NCI-H187 (cell line): ENCODE data around the gene DIAPH1.

Source experiments
- DNase-seq, 2 experiments: peaks; one replicate each; lab custom pipeline; 2025; lab: John Stamatoyannopoulos, UW

DIAPH1 gene

GRCh38 chr5:141519605-141520565 lies 98.9 kb downstream of the DIAPH1 start:
- DNase-seq: no peak

- DNase-seq: no peak
Observed at GRCh38 chr5:141518618-141519015, 100.2 kb downstream of the DIAPH1 start.

- no peak for DNase-seq
Observed at GRCh38 chr5:141517880-141518617, 100.8 kb downstream of the DIAPH1 start.

- no peak for DNase-seq
Observed at GRCh38 chr5:141517312-141517711, 101.5 kb downstream of the DIAPH1 start.

DNA sequence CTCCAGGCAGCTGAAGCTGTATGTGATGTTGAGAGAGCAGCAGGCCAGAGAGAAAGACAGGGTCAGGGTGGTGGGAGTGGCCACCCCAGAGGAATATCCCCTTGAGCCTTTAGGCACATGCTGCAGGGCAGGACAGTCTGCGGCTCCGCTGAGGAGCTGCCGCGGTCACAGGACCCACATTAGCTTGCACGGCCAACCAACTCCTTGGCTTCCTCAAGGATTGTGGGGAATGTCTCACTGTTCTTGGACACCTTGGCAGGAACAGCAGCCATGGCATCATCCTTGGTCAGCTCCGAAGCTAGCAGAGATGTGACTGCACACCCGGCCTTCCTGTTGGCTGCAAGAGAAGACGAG lies 102.2 kb downstream of the DIAPH1 start:
- DNase-seq: no peak

DNA sequence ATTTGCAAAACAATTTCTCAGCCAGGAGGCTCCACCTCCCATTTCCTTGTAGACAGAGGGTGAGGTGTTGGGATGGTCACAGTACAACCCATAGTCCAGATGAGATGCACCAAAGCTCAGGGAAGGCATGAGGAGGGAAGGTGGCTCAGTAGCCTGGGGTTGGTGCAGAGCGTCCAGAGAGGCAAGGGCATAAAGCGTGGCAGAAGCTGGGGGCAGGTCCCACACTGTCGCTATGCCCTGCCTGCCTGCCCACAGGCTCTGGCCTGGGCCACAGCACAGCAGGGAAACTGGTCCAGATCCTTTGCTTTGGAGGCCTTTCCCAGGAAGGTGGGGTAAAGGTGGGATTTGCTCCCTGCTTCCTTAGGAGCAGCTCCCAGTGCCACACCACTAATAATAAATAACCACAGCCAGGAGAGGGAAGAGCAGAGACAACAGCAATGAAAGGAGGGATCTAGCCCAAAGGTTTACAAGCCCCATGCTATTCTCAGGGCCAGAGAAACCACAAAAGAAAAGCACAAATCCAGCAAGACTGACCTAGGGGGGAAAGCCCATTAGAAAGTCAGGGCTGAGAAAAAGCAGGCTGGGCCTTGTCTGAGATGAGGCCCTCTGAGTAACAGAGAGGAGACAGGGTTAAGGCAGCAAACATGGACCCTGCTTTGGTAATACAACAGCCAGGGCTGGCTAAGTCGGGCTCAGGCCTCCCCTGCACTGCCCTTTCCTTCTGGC lies 102.7 kb downstream of the DIAPH1 start:
- DNase-seq: no peak

GRCh38 chr5:141515141-141515540 lies 103.7 kb downstream of the DIAPH1 start:
- no peak for DNase-seq

DNA sequence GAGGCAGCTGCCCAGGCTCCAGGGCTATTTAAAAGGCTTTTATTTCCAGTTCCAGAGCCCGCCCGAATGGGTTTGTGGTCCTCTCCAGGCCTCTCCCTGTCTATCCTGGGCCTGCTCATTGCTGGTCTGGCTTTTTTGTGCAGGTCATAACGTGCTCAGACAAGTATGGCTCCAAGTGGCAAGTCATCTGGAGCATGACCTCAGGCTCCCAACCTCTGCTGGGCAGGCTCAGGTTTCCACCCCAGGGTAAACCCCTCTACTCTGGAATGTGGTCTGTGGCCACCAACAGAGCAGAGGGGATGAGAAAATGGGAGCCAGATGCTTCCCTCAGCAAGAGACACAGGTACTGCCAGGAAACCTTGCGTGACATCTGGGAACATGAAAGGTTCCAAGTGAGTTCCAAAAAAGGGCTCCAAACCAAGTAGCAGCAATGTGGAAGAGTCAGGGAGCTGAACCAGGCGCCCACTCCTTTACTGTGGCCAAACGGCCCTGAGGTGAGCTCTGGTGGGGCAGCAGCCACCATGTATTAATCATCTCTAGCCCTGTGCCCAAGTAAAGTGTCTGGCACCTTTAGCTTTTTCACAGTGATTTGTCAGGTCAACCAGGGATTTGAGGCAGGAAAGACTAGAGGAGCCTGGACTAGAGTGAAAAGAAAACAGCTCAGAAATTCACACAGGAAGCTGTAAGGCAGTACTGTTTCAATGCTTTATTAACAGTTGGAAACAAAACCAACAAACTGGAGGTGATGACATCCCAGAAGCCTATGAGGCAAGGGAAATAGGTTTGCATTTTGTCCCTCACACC lies 104.3 kb downstream of the DIAPH1 start:
- peak; percentile 73 to 78 for DNase-seq

DNA sequence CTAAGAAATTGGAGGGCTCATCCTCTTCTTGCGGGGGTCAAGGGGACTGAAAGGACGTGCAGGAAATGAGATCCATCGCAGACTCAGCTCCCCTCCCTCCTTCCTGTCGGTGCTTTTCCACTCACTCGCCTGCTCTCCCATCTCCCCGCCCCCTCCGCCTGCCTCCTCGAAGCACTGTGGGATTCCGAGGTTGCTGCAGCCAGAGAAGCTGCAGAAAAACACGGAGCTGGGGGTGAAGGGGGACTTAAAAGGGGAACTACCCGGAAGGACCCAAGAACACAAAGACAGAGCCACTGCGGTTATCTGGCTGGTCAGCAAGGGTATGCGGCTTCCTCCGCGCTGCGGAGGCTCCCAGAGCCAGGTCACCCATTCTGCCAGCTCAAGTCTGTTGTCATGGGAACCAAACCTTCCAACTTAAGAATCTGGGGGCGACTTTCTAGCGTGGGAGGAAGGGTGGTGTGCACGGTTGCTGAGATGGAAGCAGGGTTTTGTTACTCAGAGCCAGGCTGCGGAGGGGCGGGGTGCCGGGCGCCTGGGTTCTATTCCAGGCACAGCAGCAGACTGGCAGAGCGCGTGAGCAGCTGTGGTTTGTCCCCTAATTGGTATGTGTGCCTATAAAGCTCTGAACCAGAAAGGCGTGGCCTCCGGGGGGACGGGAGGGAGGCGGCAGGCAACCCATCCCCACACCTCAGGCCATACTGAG lies 105.0 kb downstream of the DIAPH1 start:
- DNase-seq: peak; percentile 45 to 58

DNA sequence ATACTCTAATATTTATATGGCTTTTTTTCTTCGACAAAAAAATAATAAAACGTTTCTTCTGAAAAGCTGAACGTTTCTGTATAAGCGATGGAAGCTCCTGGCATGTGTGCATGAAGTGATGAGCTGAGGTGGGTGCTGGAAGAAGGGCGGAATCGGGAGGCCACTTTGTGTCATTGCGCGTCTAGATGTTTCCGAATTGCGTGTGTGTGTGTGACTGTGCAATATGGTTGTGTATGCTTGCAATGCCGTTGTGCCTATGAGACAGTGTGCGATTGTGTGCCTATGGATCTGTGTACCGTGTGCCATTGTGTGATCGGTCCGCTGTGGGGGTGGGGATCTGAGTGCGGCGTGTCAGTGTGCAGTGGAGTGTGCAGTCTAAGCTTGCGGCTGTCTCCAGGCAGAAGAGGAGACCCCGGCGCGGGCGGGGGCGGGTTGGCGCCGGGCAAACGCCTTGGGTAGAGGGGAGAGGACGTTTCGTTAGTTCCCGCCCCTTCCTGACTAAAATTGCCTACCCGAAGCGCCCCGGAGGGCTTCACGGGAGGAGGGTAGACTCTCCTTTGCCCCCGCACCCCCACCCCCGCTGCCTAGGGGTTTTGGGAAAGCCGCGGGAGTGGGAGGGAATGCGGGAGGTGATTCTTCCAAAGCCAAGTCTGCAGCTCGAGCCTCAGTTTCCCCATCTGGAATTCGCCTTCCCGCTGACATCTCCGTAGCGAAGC lies 105.7 kb downstream of the DIAPH1 start:
- peak; percentile 20 to 21 for DNase-seq

- peak; percentile 83 to 86 for DNase-seq
Observed at GRCh38 chr5:141512390-141512910, 106.3 kb downstream of the DIAPH1 start.

DNA sequence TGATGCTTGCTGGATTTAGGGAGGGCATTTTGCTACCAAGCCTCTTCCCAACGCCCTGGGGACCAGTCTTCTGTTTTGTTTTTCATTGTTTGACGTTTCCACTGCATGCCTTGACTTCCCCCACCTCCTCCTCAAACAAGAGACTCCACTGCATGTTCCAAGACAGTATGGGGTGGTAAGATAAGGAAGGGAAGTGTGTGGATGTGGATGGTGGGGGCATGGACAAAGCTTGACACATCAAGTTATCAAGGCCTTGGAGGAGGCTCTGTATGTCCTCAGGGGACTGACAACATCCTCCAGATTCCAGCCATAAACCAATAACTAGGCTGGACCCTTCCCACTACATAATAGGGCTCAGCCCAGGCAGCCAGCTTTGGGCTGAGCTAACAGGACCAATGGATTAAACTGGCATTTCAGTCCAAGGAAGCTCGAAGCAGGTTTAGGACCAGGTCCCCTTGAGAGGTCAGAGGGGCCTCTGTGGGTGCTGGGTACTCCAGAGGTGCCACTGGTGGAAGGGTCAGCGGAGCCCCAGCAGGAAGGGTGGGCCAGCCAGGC lies 107.0 kb downstream of the DIAPH1 start:
- DNase-seq: no peak

DNA sequence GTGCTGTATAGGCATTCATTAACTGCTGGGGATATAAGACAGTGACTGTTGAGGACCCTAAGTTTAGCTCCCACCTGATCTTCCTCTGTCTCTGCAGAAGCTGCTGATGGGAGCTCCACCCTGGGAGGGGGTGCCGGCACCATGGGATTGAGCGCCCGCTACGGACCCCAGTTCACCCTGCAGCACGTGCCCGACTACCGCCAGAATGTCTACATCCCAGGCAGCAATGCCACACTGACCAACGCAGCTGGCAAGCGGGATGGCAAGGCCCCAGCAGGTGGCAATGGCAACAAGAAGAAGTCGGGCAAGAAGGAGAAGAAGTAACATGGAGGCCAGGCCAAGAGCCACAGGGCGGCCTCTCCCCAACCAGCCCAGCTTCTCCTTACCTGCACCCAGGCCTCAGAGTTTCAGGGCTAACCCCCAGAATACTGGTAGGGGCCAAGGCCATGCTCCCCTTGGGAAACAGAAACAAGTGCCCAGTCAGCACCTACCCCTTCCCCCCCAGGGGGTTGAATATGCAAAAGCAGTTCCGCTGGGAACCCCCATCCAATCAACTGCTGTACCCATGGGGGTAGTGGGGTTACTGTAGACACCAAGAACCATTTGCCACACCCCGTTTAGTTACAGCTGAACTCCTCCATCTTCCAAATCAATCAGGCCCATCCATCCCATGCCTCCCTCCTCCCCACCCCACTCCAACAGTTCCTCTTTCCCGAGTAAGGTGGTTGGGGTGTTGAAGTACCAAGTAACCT lies 107.8 kb downstream of the DIAPH1 start:
- DNase-seq: no peak

DNA sequence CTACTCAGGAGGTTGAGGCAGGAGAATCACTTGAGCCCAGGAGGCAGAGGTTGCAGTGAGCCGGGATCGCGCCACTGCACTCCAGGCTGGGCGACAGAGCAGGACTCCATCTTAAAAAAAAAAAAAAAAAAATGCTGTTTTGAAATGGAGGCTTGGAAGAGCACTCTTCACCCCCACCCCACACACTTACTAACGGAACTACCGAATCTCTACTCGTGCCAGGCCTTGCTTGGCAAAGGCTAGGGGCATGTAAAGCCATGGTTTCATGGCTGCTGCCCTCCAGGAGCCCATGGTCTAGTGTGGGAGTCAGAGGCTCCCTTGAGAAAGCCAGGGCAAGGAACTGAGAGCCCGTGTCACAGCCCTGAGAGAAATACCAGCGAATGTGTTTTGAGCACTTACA lies 108.6 kb downstream of the DIAPH1 start:
- no peak for DNase-seq

DNA sequence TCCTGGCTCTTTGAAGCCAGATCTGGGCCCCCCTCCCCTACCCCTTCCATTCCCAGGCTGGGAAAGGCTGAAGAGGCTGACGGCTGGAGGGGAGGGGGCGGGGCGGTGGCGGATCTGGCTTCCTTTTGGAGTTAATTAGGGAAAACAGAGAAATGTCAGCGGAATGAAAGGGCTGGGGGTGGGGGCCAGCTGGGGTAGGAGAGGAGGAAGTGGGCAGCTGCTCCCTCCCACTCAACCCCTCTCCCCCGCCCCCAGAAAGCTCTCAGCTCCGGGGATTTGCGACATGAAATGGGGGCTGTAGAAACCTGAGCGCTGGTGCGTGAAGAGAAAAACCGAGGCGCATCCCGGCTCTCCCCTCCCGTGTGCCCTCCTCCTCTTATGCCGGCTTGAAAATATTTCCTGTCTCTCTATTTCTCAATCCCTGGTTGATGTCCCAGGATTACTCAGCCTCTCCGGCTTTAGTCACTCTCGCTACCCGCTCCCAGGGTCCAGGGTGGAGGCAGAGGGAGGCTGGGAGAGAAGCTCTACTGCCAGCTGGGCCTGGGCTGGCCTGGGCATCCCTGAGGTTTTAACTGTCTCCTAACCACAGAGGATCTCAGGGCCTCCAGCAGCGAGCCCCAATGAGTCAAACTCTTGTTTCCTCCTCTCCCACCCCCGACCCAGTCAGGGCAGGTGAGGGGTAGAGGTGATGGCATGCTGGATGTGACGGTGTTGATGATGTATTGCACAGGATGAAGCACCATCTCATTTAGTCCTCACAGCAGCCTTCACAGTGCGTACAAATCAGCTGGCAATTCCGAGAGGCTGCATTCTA lies 109.8 kb downstream of the DIAPH1 start:
- DNase-seq: no peak

- no peak for DNase-seq
Observed at GRCh38 chr5:141508440-141508797, 110.4 kb downstream of the DIAPH1 start.

GRCh38 chr5:141507387-141508091 lies 111.3 kb downstream of the DIAPH1 start:
- no peak for DNase-seq
